NCI-H524 treated with DMSO at 0.1 percent for 48 hours (cell line): Measurements from ENCODE around the gene CD82.

Experiments
- DNase-seq: peaks from one replicate; lab custom pipeline; 2025; lab: John Stamatoyannopoulos, UW

Gene CD82

DNA sequence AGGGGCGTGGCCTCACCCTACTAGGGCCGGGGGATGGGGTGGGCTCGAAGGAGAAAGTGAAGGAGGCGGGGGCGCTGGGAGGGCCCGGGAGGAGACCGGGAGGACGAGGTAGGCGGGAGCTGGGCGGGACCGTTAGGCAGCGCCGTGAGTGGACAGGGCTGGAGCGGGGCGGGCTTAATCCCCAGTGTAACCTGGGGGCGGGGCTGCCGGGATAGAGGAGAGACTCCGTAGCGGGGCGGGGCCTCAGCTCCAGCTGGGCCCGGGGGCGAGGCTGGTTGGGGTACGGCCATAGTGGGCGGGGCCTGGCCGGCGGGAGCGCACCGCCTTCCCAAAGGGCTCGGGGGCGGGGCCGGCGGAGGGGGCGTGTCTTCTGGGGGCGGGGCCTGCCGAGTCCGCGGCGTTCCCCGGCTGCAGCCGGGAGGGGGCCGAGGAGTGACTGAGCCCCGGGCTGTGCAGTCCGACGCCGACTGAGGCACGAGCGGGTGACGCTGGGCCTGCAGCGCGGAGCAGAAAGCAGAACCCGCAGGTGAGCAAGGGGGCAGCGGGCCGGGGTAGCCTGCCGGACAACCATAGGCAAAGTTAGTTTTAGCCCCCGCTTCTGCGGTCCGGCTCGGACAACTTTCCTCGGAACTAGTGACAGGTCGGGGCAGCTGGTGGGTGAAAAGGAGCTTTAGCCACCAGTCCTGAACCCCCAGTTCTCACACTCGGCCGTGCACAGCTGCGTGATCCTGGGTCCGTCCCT lies at the start of gene CD82:
Gene CD82, plus strand, starts transcription at position 453 of the 742 bp plus-strand sequence. CDS start 29,000 bp downstream, outside the sequence.
- DNase-seq: peak; percentile 79

GRCh38 chr11:44516688-44517507 lies 48.6 kb upstream of the CD82 start:
- DNase-seq: peak; percentile 63

DNA sequence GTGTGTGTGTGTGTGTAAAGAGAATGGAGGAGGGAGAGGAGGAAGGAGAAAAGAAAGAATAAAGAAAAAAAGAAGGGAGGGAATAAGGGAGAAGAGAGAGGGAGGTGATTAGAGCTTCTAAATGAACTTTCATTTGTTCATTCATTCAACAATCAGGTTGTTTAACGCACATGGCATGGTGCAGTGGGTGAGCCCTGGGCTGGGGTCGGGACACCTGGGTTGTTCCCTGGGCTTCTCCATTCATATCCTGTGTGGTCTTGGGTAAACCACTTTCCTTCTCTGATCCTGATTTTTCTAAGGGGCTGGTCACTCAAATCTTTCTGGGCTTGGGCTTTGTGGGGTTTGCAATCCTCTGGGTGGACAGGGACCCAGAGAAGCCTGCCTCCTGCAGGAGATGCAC lies 47.9 kb upstream of the CD82 start:
- no peak for DNase-seq

GRCh38 chr11:44518968-44519550 lies 46.4 kb upstream of the CD82 start:
- no peak for DNase-seq

DNA sequence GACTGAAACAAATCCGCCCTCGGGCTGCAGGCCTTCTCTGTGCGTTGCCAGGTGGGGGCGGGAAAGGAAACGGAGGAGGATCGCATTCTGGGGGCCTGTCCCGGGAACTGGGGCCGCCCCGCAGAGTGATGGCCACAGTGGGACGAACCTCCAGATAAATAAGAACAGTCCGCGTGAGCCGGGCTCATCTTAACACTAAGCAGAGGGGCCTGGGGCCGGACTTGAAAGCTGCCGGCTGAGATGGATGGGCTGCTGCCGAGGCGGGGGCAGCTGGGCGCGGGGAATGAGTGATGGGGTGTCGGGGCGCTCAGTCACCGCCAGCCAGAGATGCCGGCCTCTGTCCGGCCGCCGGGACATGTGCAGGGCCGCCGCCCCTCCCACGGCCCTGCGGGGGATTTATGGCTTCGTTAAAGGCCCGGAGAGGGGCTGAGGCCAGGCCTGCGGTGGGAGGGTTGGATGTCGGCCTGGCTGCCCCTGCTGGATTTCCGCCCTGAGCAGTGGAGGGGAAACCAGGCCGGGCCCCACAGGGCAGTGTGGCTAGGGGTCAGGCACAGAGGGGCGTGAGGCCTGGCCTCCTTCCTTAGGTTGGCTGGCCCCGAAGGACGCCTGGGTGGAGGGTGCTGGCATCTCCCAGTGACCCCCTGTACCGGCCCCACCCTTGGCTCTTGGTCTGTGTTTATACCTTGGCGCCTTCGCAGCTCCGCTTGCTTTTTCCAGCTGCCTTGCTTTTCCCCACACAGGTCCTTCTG lies 45.3 kb upstream of the CD82 start:
- DNase-seq: no peak

DNA sequence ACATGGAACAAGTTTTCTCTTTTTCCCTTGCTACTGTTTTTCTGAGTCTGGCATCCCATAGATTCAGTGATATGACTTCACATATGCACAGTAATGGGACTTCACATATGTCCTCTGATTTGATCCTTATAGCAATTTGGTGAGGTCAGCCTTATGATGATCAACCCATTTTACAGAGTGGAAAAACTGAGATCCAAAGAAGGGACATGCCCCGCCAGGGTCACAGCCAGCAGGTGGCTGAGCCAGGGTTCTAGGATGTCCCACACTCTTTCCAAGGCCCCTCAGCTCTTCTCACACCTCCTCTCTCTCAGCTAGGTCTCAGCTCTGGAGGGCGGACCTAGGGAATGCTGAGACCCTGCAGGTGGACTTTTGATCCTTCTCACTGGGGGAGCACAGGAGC lies 44.3 kb upstream of the CD82 start:
- no peak for DNase-seq

DNA sequence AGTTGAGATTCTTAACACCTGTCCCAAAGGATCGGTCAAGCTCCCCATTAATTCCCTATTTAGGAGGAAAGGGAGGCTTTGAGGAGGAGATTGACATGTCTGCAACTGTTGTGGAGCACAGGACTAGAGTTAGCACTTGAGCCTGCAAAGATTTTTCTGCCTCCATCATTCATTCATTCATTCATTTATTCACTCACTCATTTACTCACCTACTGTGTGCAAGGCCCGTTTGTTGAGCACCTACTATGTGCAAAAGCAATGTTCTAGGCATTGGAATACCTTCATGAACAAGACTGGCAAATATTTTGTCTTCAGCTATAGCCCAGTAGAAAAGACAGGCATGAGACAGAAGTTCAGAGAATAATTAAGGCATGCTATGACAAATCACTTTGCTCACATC lies 43.2 kb upstream of the CD82 start:
- no peak for DNase-seq

DNA sequence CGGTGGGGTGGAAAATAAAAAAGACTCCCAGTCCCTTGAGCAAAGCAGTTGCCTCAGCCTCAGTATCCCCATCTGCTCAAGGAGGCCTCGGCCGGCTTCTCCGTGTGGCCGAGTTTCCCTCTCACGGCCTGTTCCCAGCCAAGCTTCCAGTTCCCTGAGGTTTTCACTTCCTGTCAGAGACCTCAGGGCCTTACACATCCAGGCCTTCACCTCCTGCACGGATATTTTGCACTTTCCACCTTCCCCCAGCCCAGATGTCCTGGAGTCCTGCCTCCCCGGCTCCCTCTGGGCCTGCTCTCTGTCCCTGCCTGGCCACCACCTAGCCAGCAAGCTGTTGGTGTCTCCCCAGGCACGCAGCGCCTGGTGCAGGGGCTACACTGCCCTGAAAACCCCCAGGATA lies 41.1 kb upstream of the CD82 start:
- no peak for DNase-seq

GRCh38 chr11:44524751-44525201 lies 40.7 kb upstream of the CD82 start:
- DNase-seq: no peak

GRCh38 chr11:44525473-44526252 lies 39.8 kb upstream of the CD82 start:
- DNase-seq: no peak

DNA sequence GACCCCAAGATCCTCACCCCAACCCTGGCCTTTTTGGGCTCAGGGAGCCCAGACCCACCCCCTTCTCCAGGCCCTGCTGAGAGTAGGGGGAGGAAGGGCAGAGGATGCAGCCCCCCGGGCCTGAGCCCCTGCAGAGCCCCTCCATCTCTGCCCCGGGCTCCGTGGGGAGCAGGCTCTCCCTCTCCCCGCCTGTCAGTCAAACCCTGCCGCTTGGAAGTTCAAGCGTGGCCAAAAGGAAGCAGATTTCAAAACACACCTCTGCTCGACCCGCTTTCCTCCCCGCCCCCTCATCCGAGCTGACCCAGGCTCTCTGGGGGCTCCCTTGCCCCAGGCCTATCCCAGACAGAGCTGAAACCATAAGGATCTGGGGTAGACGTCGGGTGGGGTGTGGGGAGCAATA lies 39.0 kb upstream of the CD82 start:
- DNase-seq: no peak

DNA sequence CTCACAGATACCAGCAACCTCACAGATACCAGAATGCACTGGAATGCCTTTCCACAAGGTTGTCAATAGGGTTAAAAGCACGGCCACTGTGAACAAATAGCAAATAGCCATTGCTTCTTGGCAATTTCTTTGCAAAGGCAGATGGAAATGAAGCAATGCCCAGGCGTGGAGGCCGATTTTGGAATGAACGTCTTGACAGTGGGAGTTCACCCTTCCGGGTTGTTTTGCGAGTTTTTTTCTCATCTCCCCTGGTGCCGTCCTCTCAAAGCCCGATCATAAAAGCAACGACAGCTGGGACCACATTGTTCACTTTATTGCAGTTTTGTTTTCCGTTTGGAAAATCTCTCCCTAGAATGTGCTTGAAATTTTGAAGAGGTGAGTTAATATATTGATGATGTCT lies 38.0 kb upstream of the CD82 start:
- DNase-seq: no peak

DNA sequence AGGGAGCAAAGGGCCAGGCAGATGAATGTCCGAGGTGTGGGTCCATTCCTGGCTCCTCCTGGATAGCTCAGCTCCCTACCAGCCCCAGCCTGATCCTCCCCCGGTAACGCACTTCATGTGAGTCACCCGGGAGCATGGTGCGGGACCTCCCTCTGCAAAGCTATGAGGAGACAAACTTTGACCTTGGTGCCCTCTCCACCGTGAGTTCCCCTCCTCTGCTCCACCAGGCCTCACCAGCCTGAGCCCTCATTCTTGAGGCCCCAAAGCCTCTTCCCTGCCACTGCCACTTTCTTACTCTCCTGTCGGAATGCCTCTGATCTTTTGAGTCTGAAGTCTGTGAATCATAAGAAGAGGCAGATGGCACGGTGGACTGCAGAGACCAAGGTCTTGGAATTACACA lies 37.4 kb upstream of the CD82 start:
- no peak for DNase-seq

GRCh38 chr11:44528581-44528980 lies 36.9 kb upstream of the CD82 start:
- DNase-seq: no peak

DNA sequence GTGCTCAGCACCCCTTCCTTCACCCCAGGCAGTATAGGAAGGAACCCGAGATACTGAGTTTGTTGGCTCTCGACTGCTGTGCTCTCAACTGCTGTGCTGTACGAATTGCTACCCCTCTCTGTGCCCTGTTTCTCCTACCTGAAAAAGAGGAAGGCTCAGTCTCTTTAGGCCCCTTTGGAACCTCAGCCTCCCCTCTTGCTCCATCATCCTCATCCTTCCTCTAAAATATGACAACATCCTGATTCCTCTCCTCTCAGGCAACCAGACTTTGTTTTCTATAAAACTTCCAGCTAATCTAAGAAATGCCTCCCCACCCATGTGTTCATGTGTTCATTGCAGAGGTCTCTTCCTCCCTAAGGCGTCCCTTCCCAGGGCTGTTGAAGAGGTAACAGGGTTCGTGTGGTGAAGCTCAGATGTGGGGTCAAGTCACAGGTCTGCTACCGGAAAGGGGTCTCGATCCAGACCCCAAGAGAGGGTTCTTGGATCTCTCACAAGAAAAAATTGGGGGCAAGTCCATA lies 35.5 kb upstream of the CD82 start:
- no peak for DNase-seq

DNA sequence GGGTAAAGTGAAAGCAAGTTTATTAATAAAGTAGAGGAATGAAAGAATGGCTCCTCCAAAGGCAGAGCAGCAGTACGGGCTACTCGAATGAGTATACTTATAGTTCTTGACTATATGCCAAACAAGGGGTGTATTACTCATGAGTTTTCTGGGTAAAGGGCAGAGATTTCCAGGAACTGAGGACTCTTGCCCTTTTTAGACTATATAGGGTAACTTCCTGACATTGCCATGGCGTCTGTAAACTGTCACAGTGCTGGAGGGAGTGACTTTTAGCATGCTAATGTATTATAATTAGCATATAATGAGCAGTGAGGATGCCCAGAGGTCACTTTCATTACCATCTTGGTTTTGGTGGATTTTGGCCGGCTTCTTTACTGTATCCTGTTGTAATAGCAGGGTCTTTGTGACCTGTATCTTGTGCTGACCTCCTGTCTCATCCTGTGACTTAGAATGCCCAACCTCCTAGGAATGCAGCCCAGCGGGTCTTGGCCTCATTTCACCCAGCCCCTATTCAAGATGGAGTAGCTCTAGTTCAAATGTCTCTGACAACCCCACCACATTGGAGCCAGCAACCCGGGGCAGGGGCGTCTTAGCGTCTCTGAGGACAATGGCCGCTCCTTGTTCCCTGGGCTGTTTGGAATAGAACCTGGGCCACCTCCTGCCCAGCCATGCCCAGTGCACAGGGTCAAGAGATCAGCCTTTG lies 34.9 kb upstream of the CD82 start:
- no peak for DNase-seq

DNA sequence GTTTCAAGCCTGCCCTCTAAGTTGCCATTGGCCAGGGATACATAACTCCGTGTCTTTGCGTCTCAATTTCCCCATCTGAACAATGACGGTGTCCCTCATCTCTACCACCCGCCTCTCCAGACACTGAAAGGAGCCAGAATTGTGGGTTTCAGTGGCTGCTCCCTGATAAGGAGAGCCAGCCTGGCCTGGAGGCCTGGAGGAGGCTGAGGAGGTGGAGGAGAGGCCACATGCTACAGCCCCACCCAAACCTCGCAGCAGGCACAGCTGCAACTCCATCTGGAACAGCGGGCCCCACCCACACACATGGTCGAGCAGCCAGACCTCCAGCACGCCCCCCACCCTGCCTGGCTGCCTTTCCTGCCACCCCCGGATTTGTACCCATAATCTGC lies 34.4 kb upstream of the CD82 start:
- DNase-seq: no peak

- no peak for DNase-seq
Observed at GRCh38 chr11:44531636-44532035, 33.8 kb upstream of the CD82 start.

- no peak for DNase-seq
Observed at GRCh38 chr11:44532809-44533208, 32.7 kb upstream of the CD82 start.

DNA sequence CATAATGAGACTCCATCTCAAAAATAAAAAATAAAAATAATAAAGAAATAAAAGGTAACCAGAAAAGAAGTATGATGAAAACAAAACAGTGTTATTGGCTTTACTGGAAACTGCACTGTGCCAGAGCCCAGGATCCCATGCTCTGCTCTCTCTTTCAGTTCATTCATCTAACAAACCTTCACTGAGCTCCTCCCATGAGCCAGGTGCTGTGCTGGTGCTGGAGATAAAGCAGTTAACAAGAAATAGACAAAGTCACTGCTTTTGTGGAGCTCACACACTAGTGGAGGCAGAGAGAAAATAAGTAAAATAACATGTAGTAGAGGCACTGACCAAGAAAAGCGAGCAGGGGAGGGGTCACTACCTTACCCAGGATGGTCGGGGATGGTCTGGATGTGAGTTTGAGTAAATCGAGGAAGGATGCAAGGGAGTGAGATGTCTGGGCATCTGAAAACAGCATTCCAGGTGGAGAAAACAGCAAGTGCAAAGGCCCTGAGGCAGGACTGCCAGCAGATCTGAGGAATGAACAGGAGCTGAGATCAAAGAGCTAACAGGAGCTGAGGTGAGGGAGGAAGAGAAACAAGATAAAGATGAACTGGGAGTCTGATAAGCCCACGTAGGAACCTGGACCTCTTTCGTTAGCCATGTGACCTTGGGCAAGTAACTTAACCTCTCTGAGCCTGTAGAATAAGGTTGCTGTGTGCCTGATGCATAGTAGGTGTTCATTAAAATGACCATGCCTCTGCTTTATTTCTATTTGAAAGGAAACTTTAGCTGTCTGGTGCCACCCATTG lies 31.3 kb upstream of the CD82 start:
- DNase-seq: no peak
